Rectal smooth muscle tissue (tissue), 1 donor: ENCODE data around the gene DNASE1L3.
"Not testable (repeated sequence)": the region's sequence is repeated elsewhere in the genome, so short reads cannot be mapped to it uniquely, and the experiment has no call there.

Experiments used
- H3K27ac ChIP-seq: one replicate; pipeline ENCODE4 v1.7.0; 2013; ENCODE audit warnings: low read depth, low read length, inconsistent platforms
- H3K27me3 ChIP-seq: one replicate; pipeline ENCODE4 v1.7.0; 2013; ENCODE audit warnings: low read length; ENCODE audit not compliant: control insufficient read depth, insufficient read depth
- H3K36me3 ChIP-seq: one replicate; pipeline ENCODE4 v1.7.0; 2013; ENCODE audit warnings: low read length; ENCODE audit not compliant: control insufficient read depth, insufficient read depth
- H3K4me1 ChIP-seq: one replicate; pipeline ENCODE4 v1.7.0; 2013; ENCODE audit warnings: low read length; ENCODE audit not compliant: control insufficient read depth, insufficient read depth
- H3K4me3 ChIP-seq: one replicate; pipeline ENCODE4 v1.7.0; 2013; ENCODE audit warnings: low read length
- H3K9ac ChIP-seq: one replicate; pipeline ENCODE4 v1.7.0; 2013; ENCODE audit warnings: low read length

DNASE1L3 gene

GRCh38 chr3:58242860-58243259, 32.1 kb upstream of the DNASE1L3 start:
- not testable (repeated sequence) for H3K27me3 ChIP-seq, H3K36me3 ChIP-seq, H3K9ac ChIP-seq, H3K4me1 ChIP-seq, H3K27ac ChIP-seq, H3K4me3 ChIP-seq

DNA sequence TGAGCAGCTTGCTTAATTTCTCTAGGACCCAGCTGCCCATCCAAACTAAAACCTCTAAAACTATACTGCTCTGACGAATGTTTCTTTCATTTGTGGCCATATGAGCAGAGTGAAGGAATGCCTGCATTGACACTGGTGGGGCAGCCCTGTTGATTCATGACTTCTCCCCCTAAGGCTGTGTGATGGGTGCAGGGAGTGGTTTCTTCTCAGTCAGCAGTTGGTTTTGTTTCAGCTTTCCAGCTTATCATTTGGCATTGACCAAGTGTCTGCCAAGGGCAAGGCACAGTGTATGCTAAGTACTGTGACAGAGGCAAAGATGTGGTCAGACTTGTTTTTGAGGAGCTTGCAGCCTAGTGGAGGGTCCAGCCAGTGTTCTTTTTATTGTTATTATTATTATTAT, 31.6 kb upstream of the DNASE1L3 start:
- no peak overlapping the region for H3K27ac ChIP-seq
- no peak overlapping the region for H3K4me3 ChIP-seq
- H3K27me3 ChIP-seq: no peaks in the 10 kb centered on the region
- no peak overlapping the region for H3K9ac ChIP-seq
- H3K4me1 ChIP-seq: no peaks in the 10 kb centered on the region
- no peaks in the 10 kb centered on the region for H3K36me3 ChIP-seq

DNA sequence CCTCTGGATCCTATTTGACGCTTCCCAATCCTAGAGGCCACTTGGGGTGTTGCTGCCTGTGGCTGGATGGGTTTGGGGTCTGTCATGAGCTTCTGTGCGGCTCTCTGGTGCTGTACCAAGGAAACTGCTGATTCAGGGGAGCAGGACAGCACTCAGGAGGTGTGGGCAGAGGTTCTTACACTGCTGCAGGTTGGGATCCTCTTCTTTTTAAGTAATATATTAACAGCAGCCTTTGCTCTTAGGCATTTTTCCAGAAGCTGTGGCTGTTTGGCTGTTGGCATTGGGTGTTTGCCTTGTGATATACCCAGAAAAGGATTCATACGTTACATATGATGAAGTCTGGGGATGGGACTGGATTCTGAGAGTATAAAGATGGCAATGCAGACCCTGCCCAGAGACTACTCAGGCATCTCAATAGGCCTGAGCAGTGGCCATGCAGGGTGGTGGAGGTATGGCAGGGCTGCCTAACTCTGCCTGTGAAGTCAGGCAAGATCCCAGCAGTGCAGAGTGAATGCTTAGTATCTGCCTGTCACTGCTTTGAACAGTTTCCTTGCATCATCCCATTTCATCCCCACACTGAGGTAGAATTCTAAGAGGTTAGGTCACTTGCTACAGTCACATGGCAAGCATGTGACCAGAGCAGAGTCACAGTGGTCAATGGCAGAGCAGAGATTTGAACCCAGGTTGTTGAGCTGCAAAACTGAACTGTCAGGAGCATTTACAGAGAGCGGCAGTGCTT, 30.7 kb upstream of the DNASE1L3 start:
- Histone ChIP-seq H3K27ac (no peak overlapping the region), H3K9ac (no peak overlapping the region), H3K27me3 (peaks cover 2% of the 10 kb centered on the region), H3K36me3 (no peaks in the 10 kb centered on the region), H3K4me3 (no peak overlapping the region), H3K4me1 (peaks cover 2% of the 10 kb centered on the region)

GRCh38 chr3:58238830-58239229, 28.1 kb upstream of the DNASE1L3 start:
- Histone ChIP-seq H3K27me3 (peaks cover 3% of the 10 kb centered on the region), H3K4me1 (peaks cover 2% of the 10 kb centered on the region), H3K4me3 (peak overlapping the region; percentile 94), H3K27ac (no peak overlapping the region), H3K36me3 (no peaks in the 10 kb centered on the region), H3K9ac (no peak overlapping the region)

GRCh38 chr3:58237941-58238681, 27.3 kb upstream of the DNASE1L3 start:
- H3K36me3 ChIP-seq: no peaks in the 10 kb centered on the region
- H3K9ac ChIP-seq: peak overlapping the region; percentile 57
- H3K4me3 ChIP-seq: peak overlapping the region; percentile 94
- peak overlapping the region; percentile 77 for H3K27ac ChIP-seq
- H3K4me1 ChIP-seq: peaks cover 2% of the 10 kb centered on the region
- peaks cover 3% of the 10 kb centered on the region for H3K27me3 ChIP-seq

- H3K27me3 ChIP-seq: peaks cover 3% of the 10 kb centered on the region
- peaks cover 2% of the 10 kb centered on the region for H3K4me1 ChIP-seq
- H3K4me3 ChIP-seq: peak within 1 kb of the TSS; percentile 94
- peak within 1 kb of the TSS; percentile 71 for H3K9ac ChIP-seq
- H3K36me3 ChIP-seq: no peaks in the 10 kb centered on the region
- peak within 1 kb of the TSS; percentile 82 for H3K27ac ChIP-seq
These were observed 26.6 kb upstream of the DNASE1L3 start, which contains the start of gene ABHD6 for GRCh38 chr3:58237238-58237940. Gene ABHD6 (plus strand): TSS chr3:58237792. CDS start chr3:58256587, 18,795 bp downstream.

- peaks cover 3% of the 10 kb centered on the region for H3K27me3 ChIP-seq
- H3K4me3 ChIP-seq: peak overlapping the region; percentile 94
- peak overlapping the region; percentile 71 for H3K9ac ChIP-seq
- H3K36me3 ChIP-seq: no peaks in the 10 kb centered on the region
- peaks cover 2% of the 10 kb centered on the region for H3K4me1 ChIP-seq
- peak overlapping the region; percentile 82 for H3K27ac ChIP-seq
These were observed 25.9 kb upstream of the DNASE1L3 start for GRCh38 chr3:58236527-58237237.

GRCh38 chr3:58235970-58236369, 25.2 kb upstream of the DNASE1L3 start:
- Histone ChIP-seq H3K36me3 (no peaks in the 10 kb centered on the region), H3K27ac (no peak overlapping the region), H3K9ac (no peak overlapping the region), H3K4me3 (no peak overlapping the region), H3K27me3 (peaks cover 3% of the 10 kb centered on the region), H3K4me1 (peaks cover 2% of the 10 kb centered on the region)

DNA sequence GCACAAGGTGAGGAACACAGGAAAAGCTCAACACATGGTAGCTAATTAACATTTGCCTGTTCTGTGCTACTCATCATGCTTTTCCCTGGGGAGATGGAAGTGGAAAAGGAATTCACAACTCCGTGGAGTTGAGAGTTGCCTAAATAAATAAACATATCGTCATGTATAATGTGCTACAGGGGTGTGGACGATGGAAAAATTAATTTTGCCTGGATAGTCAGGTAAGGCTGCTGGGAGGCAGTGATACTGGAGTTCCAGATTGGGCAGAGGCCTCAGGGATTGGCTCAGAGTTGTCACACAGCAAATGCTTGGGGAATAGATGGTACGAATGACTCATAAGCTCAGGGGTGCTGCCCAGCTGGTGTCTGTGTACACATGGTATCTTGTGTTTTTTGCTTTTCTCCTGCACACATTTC, 23.8 kb upstream of the DNASE1L3 start:
- no peak overlapping the region for H3K4me3 ChIP-seq
- H3K27me3 ChIP-seq: peaks cover 3% of the 10 kb centered on the region
- peaks cover 2% of the 10 kb centered on the region for H3K4me1 ChIP-seq
- H3K9ac ChIP-seq: no peak overlapping the region
- H3K27ac ChIP-seq: no peak overlapping the region
- H3K36me3 ChIP-seq: no peaks in the 10 kb centered on the region

DNA sequence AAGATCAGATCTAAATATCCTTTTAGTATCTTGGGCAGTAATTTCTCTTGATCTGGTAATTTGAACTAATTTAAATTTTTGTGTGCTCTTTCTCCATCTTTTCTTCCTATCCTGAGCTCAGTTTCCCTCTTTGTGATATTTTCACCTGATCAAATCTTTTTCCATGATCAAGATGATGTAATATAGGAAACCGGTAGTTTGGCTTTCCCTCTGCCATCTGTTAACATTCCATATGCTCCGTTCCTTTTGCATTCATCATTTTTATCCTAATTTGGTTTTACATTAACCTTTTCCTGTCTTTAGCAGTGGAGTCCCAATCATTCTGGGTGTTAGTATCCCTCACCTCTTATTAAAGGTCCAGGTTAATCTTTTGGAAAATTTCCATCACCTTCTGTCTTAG, 20.9 kb upstream of the DNASE1L3 start:
- H3K9ac ChIP-seq: no peak overlapping the region
- no peaks in the 10 kb centered on the region for H3K36me3 ChIP-seq
- H3K4me3 ChIP-seq: no peak overlapping the region
- no peak overlapping the region for H3K27ac ChIP-seq
- peaks cover 3% of the 10 kb centered on the region for H3K27me3 ChIP-seq
- H3K4me1 ChIP-seq: peaks cover 2% of the 10 kb centered on the region

GRCh38 chr3:58230876-58231552, 20.2 kb upstream of the DNASE1L3 start:
- no peak overlapping the region for H3K9ac ChIP-seq
- H3K27me3 ChIP-seq: no peaks in the 10 kb centered on the region
- no peak overlapping the region for H3K4me3 ChIP-seq
- H3K36me3 ChIP-seq: no peaks in the 10 kb centered on the region
- H3K27ac ChIP-seq: no peak overlapping the region
- no peaks in the 10 kb centered on the region for H3K4me1 ChIP-seq
